Skin of body (tissue), 2 donors: ENCODE measurements around the gene RAPGEF1. TPM values are rescaled to one million over a fixed set of nuclear protein-coding genes. Genes with fewer than 3 reads are reported as not detected.
"Not testable (repeated sequence)": the region's sequence is repeated elsewhere in the genome, so short reads cannot be mapped to it uniquely, and the experiment has no call there.

Source experiments
- DNase-seq: peaks from one replicate; lab custom pipeline; 2025; lab: John Stamatoyannopoulos, UW
- total RNA-seq: library from RNA; depleted of rRNA; stranded (reverse); fragments of >200 nt; gene quantifications from one replicate; pipeline ENCODE4 v1.2.3, GENCODE V29; 2014

Gene RAPGEF1
- total RNA-seq, 1 donor from 2014 or later, result 23.1 TPM

DNA sequence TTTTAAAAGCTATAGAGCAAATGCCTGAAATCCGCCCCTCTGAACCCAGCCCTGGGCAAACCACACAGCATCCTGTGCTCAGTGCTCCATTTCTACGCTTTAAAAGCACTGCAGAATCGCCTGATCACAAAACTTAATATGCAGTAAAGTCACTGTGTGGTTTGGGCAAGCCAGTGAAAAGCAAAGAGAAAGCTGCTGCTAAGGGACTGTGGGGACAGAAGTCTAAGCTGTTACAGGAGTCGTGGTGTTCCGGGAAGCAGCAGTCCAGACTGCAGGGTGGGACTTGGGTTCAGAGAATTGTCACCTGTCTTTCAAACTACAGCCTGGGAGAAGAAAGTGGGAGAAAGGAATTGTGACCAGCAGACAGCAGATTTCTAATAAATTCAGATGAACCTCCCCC, 8.2 kb downstream of the RAPGEF1 start:
- DNase-seq, result no peak

DNA sequence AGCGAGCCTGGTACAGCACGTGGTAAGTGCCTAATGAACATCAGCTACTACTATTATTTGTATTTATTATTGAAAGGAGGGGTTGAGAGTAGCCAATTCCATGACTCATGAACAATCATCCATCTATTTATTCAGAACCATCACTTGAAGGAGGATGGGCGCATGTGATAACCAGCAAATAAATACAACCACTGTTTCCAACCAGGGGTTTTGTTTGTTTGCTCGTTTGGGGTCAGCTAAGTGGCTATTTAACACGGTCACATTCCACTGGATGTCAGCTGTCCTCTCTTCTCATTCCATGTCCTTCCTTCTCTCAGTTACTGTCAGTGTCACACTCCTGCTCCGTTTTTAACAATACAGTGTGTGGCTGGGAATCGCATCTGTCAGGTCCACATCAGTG, 8.6 kb downstream of the RAPGEF1 start:
- no peak for DNase-seq

GRCh38 chr9:131728961-131729360, 10.9 kb downstream of the RAPGEF1 start:
- DNase-seq, result no peak

GRCh38 chr9:131728546-131728910, 11.3 kb downstream of the RAPGEF1 start:
- DNase-seq, result no peak

GRCh38 chr9:131727795-131728545, 11.9 kb downstream of the RAPGEF1 start:
- DNase-seq, result no peak

DNA sequence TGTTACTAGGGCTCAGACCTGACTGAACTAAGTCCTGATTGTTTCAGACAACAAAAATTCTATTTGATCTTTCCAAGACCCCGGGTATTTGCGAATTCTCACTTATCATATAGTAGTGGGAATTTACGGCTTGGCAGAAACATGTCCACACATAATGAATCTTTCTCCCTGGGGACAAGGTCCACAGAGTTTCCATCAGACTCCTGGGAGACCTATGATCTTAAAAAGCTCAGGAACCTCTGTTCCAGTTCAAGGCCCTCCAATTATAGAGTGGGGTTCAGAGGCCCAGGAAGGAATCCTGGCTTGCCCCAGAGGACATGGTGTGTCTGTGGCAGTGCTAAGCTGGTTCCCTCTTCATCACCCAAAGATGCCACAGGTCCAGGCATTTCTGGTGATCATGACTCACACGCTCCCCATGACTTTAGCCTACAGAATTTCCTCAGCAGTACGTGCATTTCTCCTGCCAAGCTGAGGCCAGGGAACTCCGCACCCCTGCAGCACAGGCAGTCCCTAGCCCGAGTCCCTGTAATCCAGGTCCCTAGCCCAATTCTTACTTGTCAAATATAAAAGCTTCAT, 12.6 kb downstream of the RAPGEF1 start:
- DNase-seq, result no peak

DNA sequence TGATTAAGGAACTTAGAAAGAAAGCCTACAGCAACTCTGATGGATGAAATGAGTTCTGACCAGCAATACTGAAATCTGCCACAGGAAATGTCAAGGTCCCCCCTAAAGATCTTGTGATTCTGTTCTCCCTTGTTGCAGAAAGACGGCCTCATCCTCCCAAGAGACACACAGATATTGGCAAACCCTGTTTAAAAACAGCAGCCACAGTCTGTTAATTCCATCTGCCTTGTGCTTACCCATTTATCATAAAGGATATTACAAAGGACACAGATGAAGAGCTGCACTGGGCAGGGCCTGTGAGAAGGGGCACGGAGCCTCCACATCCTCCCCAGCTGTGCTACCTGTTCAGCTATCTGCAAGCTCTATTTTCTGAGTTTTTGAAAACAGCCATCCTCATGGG, 15.2 kb downstream of the RAPGEF1 start:
- DNase-seq, result no peak

DNA sequence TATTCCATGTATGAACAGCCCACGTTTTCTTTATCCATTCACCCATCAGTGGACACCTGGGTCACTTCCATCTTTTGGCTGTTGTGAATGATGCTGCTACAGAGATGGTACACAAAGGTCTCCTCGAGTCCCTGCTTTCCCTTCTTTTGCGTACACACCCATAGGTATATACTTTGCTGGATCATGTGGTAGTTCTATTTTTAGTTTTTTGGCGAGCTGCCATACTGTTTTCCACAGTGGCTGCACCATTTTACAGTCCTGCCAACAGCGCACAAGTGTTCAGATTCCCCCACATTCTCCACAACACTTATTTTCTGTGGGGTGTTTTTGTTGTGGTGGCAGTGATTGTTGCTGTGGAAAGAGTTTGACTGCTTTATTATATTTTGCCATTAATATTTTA, 16.2 kb downstream of the RAPGEF1 start:
- no peak for DNase-seq

GRCh38 chr9:131722255-131722654, 17.6 kb downstream of the RAPGEF1 start:
- no peak for DNase-seq

DNA sequence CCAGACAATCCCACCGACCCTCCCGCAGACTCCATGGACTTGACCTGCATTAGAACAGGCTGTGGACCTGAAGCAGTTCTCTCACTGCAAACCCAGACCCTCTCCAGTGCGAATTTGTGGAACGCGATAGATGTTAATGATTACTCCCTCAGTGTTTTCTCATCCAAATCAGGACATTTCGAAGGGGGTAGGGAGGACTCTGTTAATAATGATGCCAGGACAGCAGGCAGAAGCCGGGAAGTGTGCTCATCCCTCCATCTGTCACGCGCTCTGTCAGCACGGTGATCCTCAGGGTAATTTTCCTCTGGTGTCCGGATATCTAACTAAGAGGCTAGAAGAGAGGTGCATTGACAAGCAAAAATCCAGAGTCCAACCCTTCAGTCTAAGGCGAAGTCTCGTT, 18.8 kb downstream of the RAPGEF1 start:
- no peak for DNase-seq

GRCh38 chr9:131720330-131720729, 19.5 kb downstream of the RAPGEF1 start:
- no peak for DNase-seq

GRCh38 chr9:131719262-131719908, 20.5 kb downstream of the RAPGEF1 start:
- DNase-seq, result no peak

DNA sequence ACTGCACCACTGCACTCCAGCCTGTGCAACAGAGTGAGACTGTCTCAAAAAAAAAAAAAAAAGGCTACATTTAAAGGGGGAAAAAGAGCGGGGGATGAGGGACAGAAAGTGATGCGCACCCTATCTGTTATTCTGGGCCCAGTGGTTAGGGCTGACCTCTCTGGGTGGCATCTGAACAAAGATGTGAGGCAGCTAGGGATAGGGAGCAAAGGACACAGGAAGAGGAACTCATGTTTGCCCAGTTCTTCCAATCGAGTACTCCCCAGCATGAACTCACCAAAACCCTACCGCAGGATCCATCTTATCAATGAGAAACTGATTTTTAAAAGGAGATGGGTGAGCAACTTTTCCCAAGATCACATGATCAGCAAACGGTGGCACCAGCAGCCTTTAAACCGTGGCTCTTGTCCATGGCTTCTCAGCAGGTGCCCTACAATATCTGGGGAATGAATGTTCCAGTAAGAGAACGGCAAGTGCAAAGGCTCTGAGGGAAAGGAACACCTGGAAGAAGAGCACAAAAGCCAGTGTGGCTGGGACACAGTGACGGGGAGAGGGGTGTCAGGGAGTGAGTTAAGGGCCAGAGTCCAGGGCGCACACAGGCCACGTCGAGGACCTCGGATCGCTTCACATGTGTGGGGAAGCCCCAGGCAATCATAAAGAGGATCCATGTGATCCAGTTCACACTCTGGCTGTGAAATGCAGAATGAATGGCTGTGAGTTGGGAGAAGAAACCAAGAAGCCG, 22.0 kb downstream of the RAPGEF1 start:
- no peak for DNase-seq

GRCh38 chr9:131715906-131716305, 24.0 kb downstream of the RAPGEF1 start:
- DNase-seq, result no peak

GRCh38 chr9:131714821-131715220, 25.1 kb downstream of the RAPGEF1 start:
- no peak for DNase-seq

- no peak for DNase-seq
Observed at GRCh38 chr9:131714161-131714646, 25.7 kb downstream of the RAPGEF1 start.

DNA sequence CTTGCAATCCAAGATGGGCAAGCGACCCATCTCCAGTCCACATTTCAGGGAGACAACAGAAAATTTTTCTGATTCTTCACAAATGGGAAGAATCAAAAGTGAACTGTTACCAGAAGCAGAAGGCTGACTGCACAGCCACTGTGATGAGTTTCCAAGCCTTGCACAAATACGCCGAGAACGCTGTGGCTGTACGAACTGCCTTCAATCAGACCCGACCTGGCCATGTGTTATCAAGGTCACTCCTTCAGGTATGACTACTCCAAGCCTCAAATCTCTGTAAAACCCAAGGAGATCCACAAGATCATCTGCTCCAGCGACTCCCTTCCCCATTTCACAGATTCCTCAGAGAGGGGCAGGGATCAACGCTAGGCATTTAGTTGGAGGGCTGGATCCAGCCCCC, 26.9 kb downstream of the RAPGEF1 start:
- no peak for DNase-seq

GRCh38 chr9:131712151-131712716, 27.6 kb downstream of the RAPGEF1 start:
- DNase-seq, result no peak

- DNase-seq, result no peak
Observed at GRCh38 chr9:131709771-131710431, 30.0 kb downstream of the RAPGEF1 start.

GRCh38 chr9:131709010-131709770, 30.7 kb downstream of the RAPGEF1 start:
- not testable (repeated sequence) for DNase-seq
